SJSA1 (cell line): ENCODE data around the gene CDC20. TPM values are rescaled to one million over a fixed set of nuclear protein-coding genes. Genes with fewer than 3 reads are reported as not detected.
A peak's percentile ranks its signal among the peaks of the same experiment; 100 is the strongest.
"Not testable (repeated sequence)": the region's sequence is repeated elsewhere in the genome, so short reads cannot be mapped to it uniquely, and the experiment has no call there.

ENCODE experiments used
- DNase-seq, 2 experiments: peaks; one replicate each; pipeline ENCODE4 v3.0.0-alpha.2; 2015 to 2020; ENCODE audit warnings: low spot score in 2 of 2, low read depth in 1 of 2
- H3K27ac ChIP-seq: fragments of 250-450 bp; sonication (Bioruptor Pico); 2 replicates; pipeline ENCODE4 v1.5.1; 2020; ENCODE audit warnings: mild to moderate bottlenecking, moderate library complexity
- H3K27me3 ChIP-seq: fragments of 250-450 bp; sonication (Bioruptor Pico); replicated peaks from 2 replicates; pipeline ENCODE4 v1.5.1; 2020; ENCODE audit warnings: mild to moderate bottlenecking, moderate library complexity
- H3K36me3 ChIP-seq: fragments of 250-450 bp; sonication (Bioruptor Pico); 2 replicates; pipeline ENCODE4 v1.5.1; 2020; ENCODE audit warnings: mild to moderate bottlenecking
- H3K4me1 ChIP-seq: fragments of 250-450 bp; sonication (Bioruptor Pico); replicated peaks from 2 replicates; pipeline ENCODE4 v1.6.1; 2021; ENCODE audit warnings: mild to moderate bottlenecking
- H3K4me3 ChIP-seq: fragments of 250-450 bp; sonication (Bioruptor Pico); 2 replicates; pipeline ENCODE4 v1.5.1; 2020; ENCODE audit warnings: mild to moderate bottlenecking
- H3K9me3 ChIP-seq: fragments of 250-450 bp; sonication (Bioruptor Pico); replicated peaks from 2 replicates; pipeline ENCODE4 v1.5.1; 2020; ENCODE audit warnings: mild to moderate bottlenecking
- total RNA-seq: library from RNA; depleted of rRNA; stranded (reverse); fragments of >200 nt; shearing (Covaris generic); gene quantifications from 2 replicates; pipeline ENCODE4 v1.2.3, GENCODE V29; 2014

Gene CDC20
- total RNA-seq, 1 experiment from 2014 or later, result 257 TPM

DNA sequence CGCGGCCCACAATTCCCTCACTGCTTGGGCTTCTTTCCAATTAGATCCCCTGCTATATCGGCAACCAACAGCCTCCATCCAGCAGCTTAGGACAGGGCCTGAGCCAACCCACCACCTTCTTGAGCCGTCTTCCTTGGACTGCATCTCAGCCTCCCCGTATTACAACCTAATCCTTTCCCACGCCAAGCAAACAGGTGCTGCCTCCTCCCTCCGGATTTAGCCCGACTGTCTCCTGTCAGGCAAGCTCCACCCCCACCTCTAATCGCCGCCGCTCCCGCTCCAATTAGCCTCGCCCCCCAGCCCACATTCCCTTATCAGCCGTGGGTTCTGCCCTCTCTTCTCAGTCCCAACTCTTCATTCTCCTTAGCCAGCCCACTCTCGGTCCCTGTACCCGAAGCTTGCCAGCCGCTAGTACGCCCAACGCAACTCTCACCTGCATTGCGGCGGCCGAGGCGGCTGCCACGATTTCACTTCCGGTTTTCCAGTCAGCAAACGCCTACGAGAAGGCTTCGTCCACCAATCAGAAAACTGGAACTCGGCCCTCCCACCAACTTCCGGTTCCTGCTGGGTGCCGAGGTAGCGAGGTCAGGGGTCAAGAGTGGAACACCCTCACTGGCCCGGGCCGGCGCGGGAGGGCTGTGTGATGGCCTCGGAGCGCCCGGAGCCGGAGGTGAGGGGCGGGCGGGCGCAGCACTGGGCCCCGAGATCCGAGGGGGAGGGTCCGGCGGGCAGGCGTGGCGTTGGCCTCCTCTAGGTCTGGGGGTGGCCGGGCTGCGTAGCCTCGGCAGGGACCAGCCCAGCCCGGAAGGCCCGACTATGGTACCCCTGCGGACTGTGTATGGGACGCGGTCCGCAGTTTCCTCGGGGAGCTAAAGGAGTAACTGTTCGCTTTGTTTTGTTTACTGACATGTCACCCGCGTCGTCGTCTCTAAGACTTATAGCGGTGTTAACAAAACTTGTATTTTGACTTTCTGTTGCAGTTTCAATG lies 30.8 kb downstream of the CDC20 start, which contains the start of the genes MED8 and SZT2:
MED8 (minus strand) TSS at position 475 of the 988 bp plus-strand sequence; CDS start at position 439, 36 bp downstream.
SZT2 (plus strand) TSS at position 574 of the 988 bp plus-strand sequence; CDS start at position 644, 70 bp downstream.
- Histone ChIP-seq H3K36me3 (peaks cover 54% of the 10 kb centered on the region), H3K27ac (peak within 1 kb of the TSS; percentile 59), H3K4me1 (peaks cover 20% of the 10 kb centered on the region), H3K27me3 (no peaks in the 10 kb centered on the region), H3K4me3 (peak within 1 kb of the TSS; percentile 79), H3K9me3 (no peaks in the 10 kb centered on the region)
- peak; percentile 91 to 93 for DNase-seq

DNA sequence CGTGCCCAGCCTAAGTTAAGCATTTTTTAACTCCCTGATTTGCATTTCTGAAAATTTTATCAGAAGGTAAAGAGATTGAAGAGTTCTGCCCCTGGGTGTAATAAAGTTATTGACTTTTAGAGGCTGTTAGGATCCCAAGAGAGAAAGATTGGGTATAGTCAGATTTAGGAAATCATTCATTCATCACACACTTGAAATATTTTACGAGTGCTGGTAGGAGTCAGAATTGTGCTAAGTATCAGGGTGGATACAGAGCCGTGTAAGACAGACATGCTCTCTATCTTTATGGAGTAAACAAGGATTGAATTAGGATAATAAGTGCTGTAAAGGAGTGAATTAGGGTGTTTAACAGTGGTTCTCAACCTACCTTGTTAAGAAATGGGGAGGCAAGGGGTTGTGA lies 33.9 kb downstream of the CDC20 start:
- no peaks in the 10 kb centered on the region for H3K27me3 ChIP-seq
- no peaks in the 10 kb centered on the region for H3K9me3 ChIP-seq
- peaks cover 29% of the 10 kb centered on the region for H3K4me1 ChIP-seq
- DNase-seq, result no peak
- no peak overlapping the region for H3K27ac ChIP-seq
- H3K4me3 ChIP-seq, result no peak overlapping the region
- H3K36me3 ChIP-seq, result peaks cover 32% of the 10 kb centered on the region

DNA sequence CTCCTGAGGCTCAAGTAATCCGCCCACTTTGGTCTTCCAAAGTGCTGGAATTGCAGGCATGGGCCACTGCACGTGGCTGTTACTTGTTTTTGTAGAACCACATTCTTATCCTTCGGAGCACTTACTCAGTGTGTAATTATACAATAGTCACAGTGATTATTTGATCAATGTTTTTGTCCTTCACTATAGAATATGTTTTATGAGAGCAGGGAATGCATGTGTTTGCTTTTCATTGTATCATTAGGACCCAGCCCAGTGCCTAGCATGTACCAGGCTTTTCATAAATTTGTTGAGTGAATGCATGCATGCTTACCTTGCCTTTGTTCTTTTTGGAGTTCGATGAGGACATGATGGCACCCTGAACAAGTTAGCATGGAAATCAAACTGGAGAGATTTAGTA lies 36.7 kb downstream of the CDC20 start:
- Histone ChIP-seq H3K9me3 (no peaks in the 10 kb centered on the region), H3K4me1 (peaks cover 15% of the 10 kb centered on the region), H3K27me3 (no peaks in the 10 kb centered on the region), H3K36me3 (peaks cover 21% of the 10 kb centered on the region), H3K27ac (no peak overlapping the region), H3K4me3 (no peak overlapping the region)
- DNase-seq, result no peak

DNA sequence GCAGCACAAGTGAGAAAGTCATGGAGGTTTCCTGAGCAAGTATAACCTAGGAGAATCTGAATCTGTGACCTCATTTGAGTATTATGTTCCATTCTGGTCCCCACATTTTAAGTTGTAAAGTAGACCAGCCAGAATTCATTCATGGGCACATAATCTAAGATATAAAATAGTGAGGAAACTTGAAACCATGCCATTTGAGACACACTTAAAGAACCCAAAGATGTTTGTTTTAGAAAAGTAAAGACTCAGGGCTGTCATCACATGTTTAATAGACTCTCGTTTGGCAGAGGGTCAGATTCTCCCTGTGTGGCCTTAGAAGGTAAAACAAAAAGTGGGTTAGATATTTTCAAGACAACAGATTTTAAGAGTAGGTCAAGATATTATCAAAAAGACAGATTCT lies 37.3 kb downstream of the CDC20 start:
- H3K9me3 ChIP-seq, result no peaks in the 10 kb centered on the region
- peak in 1 of 2 experiments; percentile 17 for DNase-seq
- peaks cover 22% of the 10 kb centered on the region for H3K36me3 ChIP-seq
- H3K27me3 ChIP-seq, result no peaks in the 10 kb centered on the region
- no peak overlapping the region for H3K27ac ChIP-seq
- no peak overlapping the region for H3K4me3 ChIP-seq
- H3K4me1 ChIP-seq, result peaks cover 10% of the 10 kb centered on the region

DNA sequence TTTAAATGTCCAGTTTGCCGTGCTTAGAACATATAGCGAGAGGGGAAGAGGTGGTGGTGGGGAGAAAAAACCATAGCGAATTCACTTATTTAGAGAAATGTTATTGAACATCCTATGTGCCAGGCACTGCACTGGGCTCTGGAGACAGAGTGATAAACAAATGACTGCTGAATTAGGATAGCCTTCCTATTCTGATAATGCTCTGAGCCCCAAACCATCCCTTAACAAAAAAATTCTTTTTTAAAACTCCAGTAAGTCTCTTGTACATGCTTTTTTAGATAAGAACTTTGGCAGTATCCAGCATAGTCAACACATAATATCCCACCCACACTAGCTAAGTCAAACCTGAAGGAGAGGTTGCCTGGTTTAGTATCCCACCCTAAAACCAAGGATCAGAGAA lies 39.4 kb downstream of the CDC20 start:
- Histone ChIP-seq H3K36me3 (peaks cover 34% of the 10 kb centered on the region), H3K27me3 (no peaks in the 10 kb centered on the region), H3K27ac (no peak overlapping the region), H3K4me1 (peaks cover 10% of the 10 kb centered on the region), H3K9me3 (no peaks in the 10 kb centered on the region), H3K4me3 (no peak overlapping the region)
- no peak for DNase-seq

DNA sequence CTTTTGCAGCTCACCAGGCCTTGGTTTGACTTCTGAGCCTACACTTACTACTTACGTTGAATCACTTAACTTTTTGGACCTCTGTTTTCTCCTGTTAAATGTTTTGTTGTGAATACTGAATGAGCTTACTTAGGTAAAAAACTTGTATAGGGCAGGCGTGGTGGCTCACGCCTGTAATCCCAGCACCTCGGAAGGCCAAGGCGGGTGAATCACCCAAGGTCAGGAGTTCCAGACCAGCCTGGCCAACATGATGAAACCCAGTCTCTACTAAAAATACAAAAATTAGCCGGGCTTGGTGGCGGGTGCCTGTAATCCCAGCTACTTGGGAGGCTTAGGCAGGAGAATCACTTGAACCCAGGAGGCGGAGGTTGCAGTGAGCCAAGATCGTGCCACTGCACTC lies 41.7 kb downstream of the CDC20 start:
- not testable (repeated sequence) for H3K9me3 ChIP-seq, H3K4me3 ChIP-seq, H3K27me3 ChIP-seq, H3K27ac ChIP-seq, DNase-seq
- Histone ChIP-seq H3K36me3 (peaks cover 46% of the 10 kb centered on the region), H3K4me1 (peaks cover 10% of the 10 kb centered on the region)

DNA sequence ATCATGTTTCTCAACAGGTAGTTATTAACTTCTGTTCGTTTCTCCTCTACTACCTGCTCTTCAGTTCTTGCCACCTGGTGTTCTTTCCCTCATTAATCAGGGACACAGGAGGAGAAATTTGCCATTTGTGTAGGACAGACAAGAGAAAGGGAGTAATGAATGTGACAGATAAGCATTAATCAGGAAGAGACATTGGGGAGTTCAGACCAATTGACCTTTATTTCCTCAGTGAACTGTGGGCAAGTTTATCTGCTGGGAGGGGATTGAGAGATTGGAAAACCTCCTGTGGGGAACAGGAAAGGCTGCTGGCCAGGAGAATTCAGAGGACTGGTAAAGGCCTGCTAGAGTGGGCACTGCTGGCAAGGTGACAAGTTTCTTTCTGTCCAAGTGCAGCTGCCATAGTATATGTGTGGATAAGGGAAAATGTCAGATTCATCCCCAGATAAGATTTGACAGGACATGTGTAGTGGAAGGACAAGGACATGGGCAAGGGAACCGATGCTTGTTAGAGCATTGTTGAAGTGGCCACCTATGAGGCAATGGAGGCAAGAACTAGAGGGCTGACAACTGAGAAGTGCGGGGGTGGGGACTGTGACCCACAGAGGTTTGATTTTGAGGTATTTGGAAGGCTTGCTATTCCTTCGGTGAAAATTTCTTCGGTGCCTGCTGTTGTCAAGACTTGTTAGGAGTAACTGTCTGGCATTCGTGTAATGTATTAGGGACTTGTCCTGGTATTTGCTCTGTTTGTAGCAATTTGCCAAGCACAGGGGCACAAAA lies 43.5 kb downstream of the CDC20 start:
- no peaks in the 10 kb centered on the region for H3K27me3 ChIP-seq

DNA sequence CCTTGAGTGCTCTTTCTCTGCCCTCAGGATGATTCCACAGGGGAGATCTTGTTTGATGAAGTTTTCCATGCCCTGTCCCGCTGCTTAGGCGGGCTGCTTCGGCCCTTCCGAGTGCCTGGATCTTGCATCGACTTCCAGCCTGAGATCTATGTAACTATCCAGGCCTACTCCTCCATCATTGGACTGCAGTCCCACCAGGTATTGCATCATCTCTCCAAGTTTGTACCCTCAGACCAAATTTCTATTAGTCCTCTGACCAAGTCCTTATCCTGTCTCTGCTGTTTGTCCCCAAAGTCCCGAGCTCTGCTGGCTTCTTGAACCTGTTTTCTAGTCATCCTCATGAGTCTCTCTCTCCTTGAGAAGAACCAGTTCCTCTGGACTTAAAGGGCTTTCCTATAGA lies 45.6 kb downstream of the CDC20 start:
- no peak overlapping the region for H3K27ac ChIP-seq
- peaks cover 72% of the 10 kb centered on the region for H3K36me3 ChIP-seq
- H3K27me3 ChIP-seq, result no peaks in the 10 kb centered on the region
- H3K9me3 ChIP-seq, result no peaks in the 10 kb centered on the region
- H3K4me3 ChIP-seq, result no peak overlapping the region
- DNase-seq, result no peak
- H3K4me1 ChIP-seq, result no peaks in the 10 kb centered on the region

More for the DNA sequence above, 43.5 kb downstream of the CDC20 start:
- no peak for DNase-seq
- no peak overlapping the region for H3K27ac ChIP-seq
- peaks cover 57% of the 10 kb centered on the region for H3K36me3 ChIP-seq
- no peaks in the 10 kb centered on the region for H3K9me3 ChIP-seq
- H3K4me1 ChIP-seq, result no peaks in the 10 kb centered on the region
- H3K4me3 ChIP-seq, result no peak overlapping the region

DNA sequence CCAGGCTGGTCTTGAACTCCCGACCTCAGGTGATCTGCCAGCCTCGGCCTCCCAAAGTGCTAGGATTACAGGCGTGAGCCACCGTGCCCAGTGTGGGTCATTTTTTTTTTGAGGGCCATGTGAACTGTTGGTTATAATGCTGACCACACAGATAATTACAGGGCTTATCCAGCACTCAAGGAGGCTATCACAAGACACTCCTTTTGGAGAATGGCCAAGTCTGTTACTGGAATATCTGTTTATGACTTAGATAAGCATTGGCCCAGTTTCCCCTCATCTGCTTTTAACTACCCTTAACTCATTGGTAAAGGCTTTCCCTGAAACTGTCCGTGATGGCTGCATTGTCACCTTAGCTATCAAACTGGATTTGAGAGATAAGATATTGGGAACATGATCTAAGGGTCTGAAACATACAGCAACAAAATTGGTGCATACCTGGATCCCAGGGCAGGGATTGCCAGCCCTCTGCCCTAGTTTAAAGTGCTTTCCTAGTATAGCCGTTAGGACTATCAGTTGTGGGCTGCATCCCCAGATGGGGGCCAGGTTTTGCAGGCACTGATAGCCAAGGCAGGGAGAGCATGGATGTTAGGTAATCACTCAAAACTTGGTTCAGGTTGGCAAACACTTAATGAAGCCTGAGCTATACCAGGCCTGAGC lies 46.6 kb downstream of the CDC20 start:
- no peak for DNase-seq
- Histone ChIP-seq H3K4me1 (no peaks in the 10 kb centered on the region), H3K9me3 (no peaks in the 10 kb centered on the region), H3K36me3 (peaks cover 75% of the 10 kb centered on the region), H3K27me3 (no peaks in the 10 kb centered on the region), H3K4me3 (no peak overlapping the region), H3K27ac (no peak overlapping the region)

DNA sequence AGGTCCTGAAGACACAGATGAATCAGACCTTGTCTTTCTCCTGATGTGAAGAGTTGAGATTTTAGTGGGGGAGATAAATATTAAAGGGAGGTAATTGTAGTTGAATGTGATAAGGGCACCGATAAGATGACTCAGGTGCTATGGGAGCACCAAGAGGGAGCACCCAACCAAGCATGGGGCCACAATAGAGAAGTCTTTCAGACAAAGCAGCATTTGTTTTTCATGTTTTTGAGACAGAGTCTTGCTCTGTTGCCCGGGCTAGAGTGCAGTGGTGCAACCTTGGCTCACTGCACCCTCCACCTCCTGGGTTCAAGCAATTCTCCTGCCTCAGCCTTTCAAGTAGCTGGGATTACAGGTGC lies 47.1 kb downstream of the CDC20 start:
- Histone ChIP-seq H3K9me3 (no peaks in the 10 kb centered on the region), H3K27me3 (no peaks in the 10 kb centered on the region), H3K36me3 (peaks cover 73% of the 10 kb centered on the region), H3K27ac (no peak overlapping the region), H3K4me1 (no peaks in the 10 kb centered on the region), H3K4me3 (no peak overlapping the region)
- no peak for DNase-seq

DNA sequence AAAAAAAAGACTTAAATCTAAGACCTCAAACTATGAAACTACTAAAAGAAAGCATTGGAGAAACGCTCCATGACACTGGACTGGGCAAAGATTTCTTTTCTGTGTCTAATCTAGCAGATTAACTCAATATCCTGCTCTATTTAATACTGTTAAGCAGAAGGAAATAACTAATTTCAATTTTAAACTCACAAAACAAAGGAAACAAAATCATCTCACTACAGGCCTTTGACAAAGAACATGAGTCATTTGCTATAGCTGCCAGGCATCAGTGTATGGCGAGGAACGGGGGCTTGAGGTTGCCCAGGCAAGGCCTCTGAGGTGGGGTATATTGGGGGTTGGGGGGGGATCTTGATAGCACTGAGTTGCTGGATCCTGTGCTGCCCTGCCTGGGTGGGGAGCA lies 51.8 kb downstream of the CDC20 start:
- Histone ChIP-seq H3K9me3 (no peaks in the 10 kb centered on the region), H3K4me3 (no peak overlapping the region), H3K27me3 (no peaks in the 10 kb centered on the region), H3K36me3 (peaks cover 48% of the 10 kb centered on the region), H3K27ac (no peak overlapping the region), H3K4me1 (no peaks in the 10 kb centered on the region)
- DNase-seq, result no peak
